H1 (cell line): ENCODE results near the gene NTN5.

ENCODE experiments used
- BRCA1 ChIP-seq: IDR thresholded peaks from 2 replicates; pipeline ENCODE4 v1.6.1; 2012; ENCODE audit warnings: low read depth, low read length, improper control_type of control experiment
- EZH2 ChIP-seq: fragments of 200-600 bp; sonication (generic); IDR thresholded peaks from 2 replicates; pipeline ENCODE4 v1.7.1; 2012; ENCODE audit warnings: low read depth, mild to moderate bottlenecking, moderate library complexity, low read length, inconsistent platforms; ENCODE audit not compliant: severe bottlenecking
- MAFK ChIP-seq: IDR thresholded peaks from 2 replicates; pipeline ENCODE4 v1.6.1; 2012; ENCODE audit warnings: low read depth, mild to moderate bottlenecking, improper control_type of control experiment, low read length
- PHF8 ChIP-seq: fragments of 200-600 bp; sonication (generic); conservative IDR thresholded peaks from 2 replicates; pipeline ENCODE4 v1.7.1; 2012; ENCODE audit warnings: low read depth, mild to moderate bottlenecking, inconsistent platforms, low read length, moderate library complexity
- POLR2A ChIP-seq, 2 experiments: IDR thresholded peaks; 1 replicate in 1 of 2; 2 replicates in 1 of 2; pipeline ENCODE4 v1.6.1; 2011; ENCODE audit warnings: low read depth in 2 of 2, low read length in 2 of 2, mild to moderate bottlenecking in 2 of 2; ENCODE audit errors: control extremely low read depth in 1 of 2
- RFX5 ChIP-seq: IDR thresholded peaks from 2 replicates; pipeline ENCODE4 v1.6.1; 2011; ENCODE audit warnings: low read depth, low read length, improper control_type of control experiment, borderline replicate concordance
- SP1 ChIP-seq: IDR thresholded peaks from 2 replicates; pipeline ENCODE4 v1.6.1; 2011; ENCODE audit warnings: low read depth, low read length
- SP4 ChIP-seq: IDR thresholded peaks from 2 replicates; pipeline ENCODE4 v1.6.1; 2012; ENCODE audit warnings: low read length, inconsistent platforms
- TAF1 ChIP-seq: IDR thresholded peaks from 2 replicates; pipeline ENCODE4 v1.6.1; 2011; ENCODE audit warnings: mild to moderate bottlenecking, low read depth, low read length
- TF ChIP-seq, protein P1 (sequence below), 3 experiments: IDR thresholded peaks; 1 replicate in 2 of 3; 2 replicates in 1 of 3; pipeline versions ENCODE4 v1.5.1 to v1.6.1; 2011; ENCODE audit warnings: low read length in 3 of 3, mild to moderate bottlenecking in 3 of 3, inconsistent platforms in 2 of 3, low read depth in 1 of 3, moderate library complexity in 1 of 3; ENCODE audit not compliant: insufficient read depth in 1 of 3; ENCODE audit errors: control extremely low read depth in 1 of 3

DNA sequence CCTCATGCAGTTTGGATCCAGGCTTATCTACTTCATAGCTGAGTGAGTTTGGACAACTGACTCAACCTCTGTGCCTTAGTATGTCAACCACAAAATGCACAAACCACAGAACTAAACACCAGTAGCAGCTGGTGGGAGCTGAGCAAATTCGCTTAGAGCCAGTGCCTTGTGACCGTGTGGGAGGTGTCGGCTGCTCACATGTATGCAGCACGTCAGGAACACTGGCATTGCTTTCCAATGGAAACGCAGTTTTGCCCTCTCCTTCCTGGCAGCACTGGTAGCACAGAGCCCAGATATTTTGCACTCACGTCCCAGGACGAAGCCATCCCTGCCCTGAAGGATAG is 8.3 kb upstream of the NTN5 start:
- TF ChIP-seq POLR2A (IDR thresholded peaks at IDR 0.05; ENCODE audit: control extremely low read depth in 1 of 2, low read depth in 2 of 2, low read length in 2 of 2), result no peak
- TF ChIP-seq TAF1, result no peak
- TF ChIP-seq SP1, result no peak
- TF ChIP-seq, protein P1, sequence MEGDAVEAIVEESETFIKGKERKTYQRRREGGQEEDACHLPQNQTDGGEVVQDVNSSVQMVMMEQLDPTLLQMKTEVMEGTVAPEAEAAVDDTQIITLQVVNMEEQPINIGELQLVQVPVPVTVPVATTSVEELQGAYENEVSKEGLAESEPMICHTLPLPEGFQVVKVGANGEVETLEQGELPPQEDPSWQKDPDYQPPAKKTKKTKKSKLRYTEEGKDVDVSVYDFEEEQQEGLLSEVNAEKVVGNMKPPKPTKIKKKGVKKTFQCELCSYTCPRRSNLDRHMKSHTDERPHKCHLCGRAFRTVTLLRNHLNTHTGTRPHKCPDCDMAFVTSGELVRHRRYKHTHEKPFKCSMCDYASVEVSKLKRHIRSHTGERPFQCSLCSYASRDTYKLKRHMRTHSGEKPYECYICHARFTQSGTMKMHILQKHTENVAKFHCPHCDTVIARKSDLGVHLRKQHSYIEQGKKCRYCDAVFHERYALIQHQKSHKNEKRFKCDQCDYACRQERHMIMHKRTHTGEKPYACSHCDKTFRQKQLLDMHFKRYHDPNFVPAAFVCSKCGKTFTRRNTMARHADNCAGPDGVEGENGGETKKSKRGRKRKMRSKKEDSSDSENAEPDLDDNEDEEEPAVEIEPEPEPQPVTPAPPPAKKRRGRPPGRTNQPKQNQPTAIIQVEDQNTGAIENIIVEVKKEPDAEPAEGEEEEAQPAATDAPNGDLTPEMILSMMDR (IDR thresholded peaks at IDR 0.05; ENCODE audit: control extremely low read depth in 1 of 3, insufficient read depth in 1 of 3, low read depth in 1 of 3, low read length in 3 of 3), result no peak
- TF ChIP-seq BRCA1, result no peak
- no peak for TF ChIP-seq RFX5
- no peak for TF ChIP-seq SP4
- TF ChIP-seq MAFK, result no peak
- no peak for TF ChIP-seq EZH2
- no peak for TF ChIP-seq PHF8
